Smooth muscle cell (in vitro differentiated cells): ENCODE results near the gene TEAD1. TPM values are rescaled to one million over a fixed set of nuclear protein-coding genes. Genes with fewer than 3 reads are reported as not detected.

Experiments
- DNase-seq: peaks from one replicate; lab custom pipeline; 2025; ENCODE audit not compliant: unreplicated experiment; lab: John Stamatoyannopoulos, UW
- H2AFZ ChIP-seq: fragments of 200-600 bp; sonication (generic); 2 replicates; pipeline ENCODE4 v1.6.0; 2016; ENCODE audit warnings: antibody characterized with exemption, low read depth, mild to moderate bottlenecking
- H3F3A ChIP-seq: fragments of 200-600 bp; sonication (generic); 2 replicates; pipeline ENCODE4 v1.6.0; 2017; ENCODE audit warnings: antibody characterized with exemption, low read depth
- H3K27ac ChIP-seq: fragments of 200-600 bp; sonication (generic); 2 replicates; pipeline ENCODE4 v1.5.1; 2016; ENCODE audit warnings: low read depth, mild to moderate bottlenecking
- H3K27me3 ChIP-seq: fragments of 200-600 bp; sonication (generic); 2 replicates; pipeline ENCODE4 v1.6.1; 2016; ENCODE audit warnings: low read depth, mild to moderate bottlenecking
- H3K36me3 ChIP-seq: fragments of 200-600 bp; sonication (generic); 2 replicates; pipeline ENCODE4 v1.5.1; 2016; ENCODE audit warnings: low read depth
- H3K4me1 ChIP-seq: fragments of 200-600 bp; sonication (generic); 2 replicates; pipeline ENCODE4 v1.5.1; 2016; ENCODE audit warnings: low read depth
- H3K4me2 ChIP-seq: fragments of 200-600 bp; sonication (generic); 2 replicates; pipeline ENCODE4 v1.6.0; 2016; ENCODE audit warnings: mild to moderate bottlenecking
- H3K4me3 ChIP-seq: fragments of 200-600 bp; sonication (generic); 2 replicates; pipeline ENCODE4 v1.5.1; 2016; ENCODE audit warnings: mild to moderate bottlenecking
- H3K79me2 ChIP-seq: fragments of 200-600 bp; sonication (generic); 2 replicates; pipeline ENCODE4 v1.6.0; 2016; ENCODE audit warnings: low read depth, mild to moderate bottlenecking
- H3K9ac ChIP-seq: fragments of 200-600 bp; sonication (generic); 2 replicates; pipeline ENCODE4 v1.6.0; 2016; ENCODE audit warnings: low read depth
- H3K9me3 ChIP-seq: fragments of 200-600 bp; sonication (generic); replicated peaks from 2 replicates; pipeline ENCODE4 v1.5.1; 2016; ENCODE audit warnings: low read depth
- H4K20me1 ChIP-seq: fragments of 200-600 bp; sonication (generic); 2 replicates; pipeline ENCODE4 v1.6.0; 2016; ENCODE audit warnings: low read depth
- WGBS: methylation state at CpG from one replicate; pipeline ENCODE4 v1.1.7; 2016; ENCODE audit warnings: low lambda C conversion rate; 5-methylcytosine and 5-hydroxymethylcytosine counted together
- polyA plus RNA-seq: library from polyadenylated mRNA; unstranded; fragments of >200 nt; fragmentation: Nextera tagmentation; extraction: Ambion mirVana; gene quantifications from 2 replicates; pipeline ENCODE4 v1.2.1, GENCODE V29; 2016
- total RNA-seq: library from RNA; depleted of rRNA; stranded (reverse); fragments of >200 nt; gene quantifications from 2 replicates; pipeline ENCODE4 v1.2.3, GENCODE V29; 2014
- TF ChIP-seq, protein P1 (sequence below): fragments of 200-600 bp; sonication (generic); IDR thresholded peaks from 2 replicates; pipeline ENCODE4 v1.5.1; 2017; ENCODE audit warnings: borderline replicate concordance, mild to moderate bottlenecking, antibody characterized with exemption; ENCODE audit not compliant: insufficient read depth, poor library complexity, severe bottlenecking

TEAD1 gene
- total and polyA plus RNA-seq, 2 experiments from 2014 or later, result 63.0 to 181 TPM

DNA sequence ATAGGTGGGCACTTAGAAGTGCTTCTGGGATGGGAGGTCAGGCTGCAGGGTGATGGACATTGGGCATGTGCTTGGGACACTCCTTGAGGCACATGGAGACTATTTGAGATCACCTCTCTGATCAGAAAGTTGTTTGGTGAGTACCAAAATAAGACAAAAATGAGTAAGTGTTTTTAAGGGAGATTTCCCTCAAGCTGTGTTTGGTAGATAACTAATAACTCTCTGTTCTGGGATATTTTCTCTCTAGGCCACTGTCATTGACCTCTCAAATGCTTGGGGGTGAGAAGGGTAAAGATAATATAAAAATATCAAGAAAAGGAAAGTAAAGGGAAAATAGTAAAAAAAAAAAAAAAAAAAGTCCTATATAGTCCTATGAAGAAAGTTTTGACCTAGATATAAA, 117.8 kb downstream of the TEAD1 start:
- H3K4me2 ChIP-seq, result no peak overlapping the region
- TF ChIP-seq, protein P1, sequence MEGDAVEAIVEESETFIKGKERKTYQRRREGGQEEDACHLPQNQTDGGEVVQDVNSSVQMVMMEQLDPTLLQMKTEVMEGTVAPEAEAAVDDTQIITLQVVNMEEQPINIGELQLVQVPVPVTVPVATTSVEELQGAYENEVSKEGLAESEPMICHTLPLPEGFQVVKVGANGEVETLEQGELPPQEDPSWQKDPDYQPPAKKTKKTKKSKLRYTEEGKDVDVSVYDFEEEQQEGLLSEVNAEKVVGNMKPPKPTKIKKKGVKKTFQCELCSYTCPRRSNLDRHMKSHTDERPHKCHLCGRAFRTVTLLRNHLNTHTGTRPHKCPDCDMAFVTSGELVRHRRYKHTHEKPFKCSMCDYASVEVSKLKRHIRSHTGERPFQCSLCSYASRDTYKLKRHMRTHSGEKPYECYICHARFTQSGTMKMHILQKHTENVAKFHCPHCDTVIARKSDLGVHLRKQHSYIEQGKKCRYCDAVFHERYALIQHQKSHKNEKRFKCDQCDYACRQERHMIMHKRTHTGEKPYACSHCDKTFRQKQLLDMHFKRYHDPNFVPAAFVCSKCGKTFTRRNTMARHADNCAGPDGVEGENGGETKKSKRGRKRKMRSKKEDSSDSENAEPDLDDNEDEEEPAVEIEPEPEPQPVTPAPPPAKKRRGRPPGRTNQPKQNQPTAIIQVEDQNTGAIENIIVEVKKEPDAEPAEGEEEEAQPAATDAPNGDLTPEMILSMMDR, result no peak
- no peak for DNase-seq
- H3K4me3 ChIP-seq, result no peak overlapping the region
- H3K79me2 ChIP-seq, result peaks cover 95% of the 10 kb centered on the region
- H3K27ac ChIP-seq, result peak overlapping the region; percentile 60
- no peaks in the 10 kb centered on the region for H3K27me3 ChIP-seq
- H2AFZ ChIP-seq, result no peak overlapping the region
- peaks cover 7% of the 10 kb centered on the region for H3F3A ChIP-seq
- H3K9ac ChIP-seq, result no peak overlapping the region
- H3K9me3 ChIP-seq, result no peaks in the 10 kb centered on the region
- H3K36me3 ChIP-seq, result no peaks in the 10 kb centered on the region
- H3K4me1 ChIP-seq, result peaks cover 33% of the 10 kb centered on the region
- H4K20me1 ChIP-seq, result peaks cover 94% of the 10 kb centered on the region

DNA sequence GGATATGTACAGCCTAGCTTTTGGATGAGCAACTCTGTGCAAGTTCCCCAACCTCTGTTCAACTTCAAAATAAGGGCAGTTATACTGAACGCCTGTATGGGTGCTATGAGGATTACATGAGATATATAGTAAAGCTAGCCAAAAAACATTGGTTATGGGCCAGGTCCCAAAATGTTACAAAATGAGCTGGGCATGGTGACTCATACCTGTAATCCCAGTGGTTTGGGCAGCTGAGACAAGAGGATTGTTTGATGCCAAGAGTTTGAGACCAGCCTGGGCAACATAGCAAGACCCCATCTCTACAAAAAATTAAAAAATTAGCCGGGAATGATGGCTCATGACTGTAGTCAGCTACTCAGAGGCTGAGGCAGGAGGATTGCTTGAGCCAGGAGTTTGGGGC, 118.4 kb downstream of the TEAD1 start:
- H3K9ac ChIP-seq, result no peak overlapping the region
- no peaks in the 10 kb centered on the region for H3K9me3 ChIP-seq
- peaks cover 2% of the 10 kb centered on the region for H3F3A ChIP-seq
- no peaks in the 10 kb centered on the region for H3K36me3 ChIP-seq
- peak overlapping the region; percentile 60 for H3K27ac ChIP-seq
- no peak overlapping the region for H3K4me3 ChIP-seq
- no peak overlapping the region for H3K4me2 ChIP-seq
- H3K4me1 ChIP-seq, result peaks cover 27% of the 10 kb centered on the region
- 71% methylated on average over 2 of the region's 2 CpGs for WGBS
- no peaks in the 10 kb centered on the region for H3K27me3 ChIP-seq
- DNase-seq, result no peak
- H4K20me1 ChIP-seq, result peaks cover 96% of the 10 kb centered on the region
- no peak overlapping the region for H2AFZ ChIP-seq
- TF ChIP-seq, protein P1, result no peak
- H3K79me2 ChIP-seq, result peaks cover 95% of the 10 kb centered on the region

DNA sequence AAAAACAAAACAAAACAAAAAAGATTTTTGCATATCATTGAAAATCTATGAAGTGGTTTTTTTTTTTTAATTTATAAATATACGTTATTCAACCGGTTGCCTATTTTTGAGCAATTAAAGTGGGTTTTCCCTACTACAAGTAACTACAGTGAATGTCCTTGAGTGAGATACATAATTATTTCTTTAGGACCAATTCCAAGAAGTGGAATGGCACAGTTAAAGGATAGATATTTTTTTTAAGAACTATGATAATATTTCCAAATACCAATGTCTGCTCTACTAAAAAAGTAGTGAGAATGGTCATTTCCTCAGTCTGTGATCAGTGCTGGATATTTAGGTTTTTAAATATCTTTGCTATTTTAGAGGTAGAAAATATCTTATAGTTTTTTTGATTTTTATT, 118.8 kb downstream of the TEAD1 start:
- Histone ChIP-seq H3K27me3 (no peaks in the 10 kb centered on the region), H2AFZ (no peak overlapping the region), H3K36me3 (no peaks in the 10 kb centered on the region), H4K20me1 (peaks cover 96% of the 10 kb centered on the region), H3K9ac (no peak overlapping the region), H3K27ac (peak overlapping the region; percentile 60), H3K79me2 (peaks cover 96% of the 10 kb centered on the region), H3K4me2 (peak overlapping the region; percentile 9), H3F3A (no peaks in the 10 kb centered on the region), H3K4me3 (no peak overlapping the region), H3K4me1 (peaks cover 27% of the 10 kb centered on the region), H3K9me3 (no peaks in the 10 kb centered on the region)
- 95% methylated on average over 2 of the region's 2 CpGs for WGBS
- no peak for DNase-seq
- TF ChIP-seq, protein P1, result no peak

DNA sequence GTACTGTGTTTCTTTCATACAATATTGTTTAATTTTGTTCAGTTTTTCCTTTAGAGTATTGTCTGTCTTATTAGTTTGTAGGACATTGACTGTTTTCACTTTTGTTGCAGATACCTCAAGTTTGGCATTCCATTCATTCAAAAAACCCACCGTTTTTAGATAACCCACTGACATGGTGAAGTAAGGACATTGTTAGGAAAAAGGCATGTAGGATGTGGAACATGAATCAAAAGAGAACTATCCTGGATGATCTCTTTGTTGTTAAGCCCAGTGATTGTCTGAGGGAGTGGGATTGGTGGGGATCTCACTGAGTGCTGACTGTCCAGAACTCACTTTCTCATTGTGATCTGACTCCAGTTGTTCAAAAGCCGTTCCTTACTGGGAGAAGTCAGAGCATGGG, 119.3 kb downstream of the TEAD1 start:
- 54% methylated on average over 2 of the region's 2 CpGs for WGBS

More for the DNA sequence above, 119.3 kb downstream of the TEAD1 start:
- no peak for DNase-seq
- peak overlapping the region; percentile 60 for H3K27ac ChIP-seq
- H3K4me2 ChIP-seq, result peak overlapping the region; percentile 9
- peaks cover 25% of the 10 kb centered on the region for H3K4me1 ChIP-seq
- no peak overlapping the region for H2AFZ ChIP-seq
- no peaks in the 10 kb centered on the region for H3K36me3 ChIP-seq
- H3K4me3 ChIP-seq, result no peak overlapping the region
- no peaks in the 10 kb centered on the region for H3K27me3 ChIP-seq
- H3K9me3 ChIP-seq, result no peaks in the 10 kb centered on the region
- H4K20me1 ChIP-seq, result peaks cover 94% of the 10 kb centered on the region
- no peaks in the 10 kb centered on the region for H3F3A ChIP-seq
- peaks cover 96% of the 10 kb centered on the region for H3K79me2 ChIP-seq
- no peak overlapping the region for H3K9ac ChIP-seq
- TF ChIP-seq, protein P1, result no peak
